NCI-H1694 treated with DMSO at 0.1 percent for 48 hours (cell line): Measurements from ENCODE around the gene PEX14.
"Not testable (repeated sequence)": the region's sequence is repeated elsewhere in the genome, so short reads cannot be mapped to it uniquely, and the experiment has no call there.

Source experiments
- DNase-seq: peaks from one replicate; lab custom pipeline; 2025; lab: John Stamatoyannopoulos, UW

The PEX14 gene, protein sequence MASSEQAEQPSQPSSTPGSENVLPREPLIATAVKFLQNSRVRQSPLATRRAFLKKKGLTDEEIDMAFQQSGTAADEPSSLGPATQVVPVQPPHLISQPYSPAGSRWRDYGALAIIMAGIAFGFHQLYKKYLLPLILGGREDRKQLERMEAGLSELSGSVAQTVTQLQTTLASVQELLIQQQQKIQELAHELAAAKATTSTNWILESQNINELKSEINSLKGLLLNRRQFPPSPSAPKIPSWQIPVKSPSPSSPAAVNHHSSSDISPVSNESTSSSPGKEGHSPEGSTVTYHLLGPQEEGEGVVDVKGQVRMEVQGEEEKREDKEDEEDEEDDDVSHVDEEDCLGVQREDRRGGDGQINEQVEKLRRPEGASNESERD

DNA sequence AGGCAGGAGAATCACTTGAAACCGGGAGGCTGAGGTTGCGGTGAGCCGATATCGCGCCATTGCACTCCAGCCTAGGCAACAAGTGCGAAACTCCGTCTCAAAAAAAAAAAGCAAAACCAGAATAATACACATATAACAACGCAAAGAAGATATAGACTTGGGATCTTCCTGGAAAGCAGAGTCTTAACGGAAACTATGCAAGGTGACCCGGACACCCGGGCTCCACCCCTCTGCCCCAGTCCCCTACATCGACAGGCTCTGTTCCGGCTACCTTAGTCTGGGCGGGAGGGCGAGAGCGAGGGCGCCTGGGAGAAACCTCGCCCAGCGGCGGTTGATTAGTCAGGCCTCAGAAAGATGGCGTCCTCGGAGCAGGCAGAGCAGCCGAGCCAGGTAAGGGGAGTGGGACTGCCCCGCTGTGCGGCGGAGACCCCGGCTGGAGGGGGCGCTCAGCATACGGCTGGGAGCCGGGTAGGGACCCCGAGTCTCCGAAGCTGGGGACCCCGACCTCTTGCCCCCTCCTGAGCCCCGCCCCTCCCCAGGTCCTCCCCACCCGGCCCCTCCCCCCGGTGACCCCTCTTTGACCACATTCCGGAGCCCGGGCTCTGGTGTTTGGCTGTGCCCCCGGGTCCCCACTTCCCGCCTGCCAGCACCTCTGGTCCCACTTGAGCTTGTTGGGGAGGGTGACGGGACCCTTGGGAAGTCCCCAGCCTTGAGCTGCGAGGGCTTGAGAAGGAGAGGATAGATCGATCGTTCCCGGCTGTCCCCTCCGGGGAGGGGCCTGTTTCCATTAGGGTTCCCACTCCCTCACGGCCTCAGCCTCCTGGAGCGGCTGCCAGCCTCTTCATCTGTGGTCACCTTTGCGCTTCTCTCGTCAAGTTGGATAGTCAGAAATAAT lies at the start of gene PEX14:
Gene PEX14, plus strand, starts transcription at position 338 of the 895 bp plus-strand sequence. Its CDS starts 17 bp downstream, at position 355.
- DNase-seq = peak; percentile 74

DNA sequence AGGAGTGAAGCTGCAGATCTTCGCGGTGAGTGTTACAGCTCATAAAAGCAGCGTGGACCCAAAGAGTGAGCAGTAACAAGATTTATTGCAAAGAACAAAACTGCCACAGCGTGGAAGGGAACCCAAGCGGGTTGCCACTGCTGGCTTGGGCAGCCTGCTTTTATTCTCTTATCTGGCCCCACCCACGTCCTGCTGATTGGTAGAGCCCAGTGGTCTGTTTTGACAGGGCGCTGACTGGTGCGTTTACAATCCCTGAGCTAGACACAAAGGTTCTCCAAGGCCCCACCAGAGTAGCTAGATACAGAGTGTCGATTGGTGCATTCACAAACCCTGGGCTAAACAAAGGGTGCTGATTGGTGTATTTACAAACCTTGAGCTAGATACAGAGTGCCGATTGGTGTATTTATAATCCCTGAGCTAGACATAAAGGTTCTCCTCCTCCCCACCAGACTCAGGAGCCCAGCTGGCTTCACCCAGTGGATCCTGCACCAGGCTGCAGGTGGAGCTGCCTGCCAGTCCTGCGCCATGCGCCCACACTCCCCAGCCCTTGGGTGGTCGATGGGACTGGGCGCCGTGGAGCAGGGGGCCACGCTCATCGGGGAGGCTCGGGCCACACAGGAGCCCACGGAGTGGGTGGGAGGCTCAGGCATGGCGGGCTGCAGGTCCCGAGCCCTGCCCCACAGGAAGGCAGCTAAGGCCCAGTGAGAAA lies 48.8 kb upstream of the PEX14 start:
- not testable (repeated sequence) for DNase-seq

DNA sequence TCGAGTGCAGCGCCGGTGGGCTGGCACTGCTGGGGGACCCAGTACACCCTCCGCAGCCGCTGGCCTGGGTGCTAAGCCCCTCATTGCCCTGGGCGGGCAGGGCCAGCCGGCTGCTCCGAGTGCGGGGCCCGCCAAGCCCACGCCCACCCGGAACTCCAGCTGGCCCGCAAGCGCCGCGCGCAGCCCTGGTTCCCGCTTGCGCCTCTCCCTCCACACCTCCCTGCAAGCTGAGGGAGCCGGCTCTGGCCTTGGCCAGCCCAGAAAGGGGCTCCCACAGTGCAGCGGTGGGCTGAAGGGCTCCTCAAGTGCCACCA lies 48.3 kb upstream of the PEX14 start:
- DNase-seq = not testable (repeated sequence)

DNA sequence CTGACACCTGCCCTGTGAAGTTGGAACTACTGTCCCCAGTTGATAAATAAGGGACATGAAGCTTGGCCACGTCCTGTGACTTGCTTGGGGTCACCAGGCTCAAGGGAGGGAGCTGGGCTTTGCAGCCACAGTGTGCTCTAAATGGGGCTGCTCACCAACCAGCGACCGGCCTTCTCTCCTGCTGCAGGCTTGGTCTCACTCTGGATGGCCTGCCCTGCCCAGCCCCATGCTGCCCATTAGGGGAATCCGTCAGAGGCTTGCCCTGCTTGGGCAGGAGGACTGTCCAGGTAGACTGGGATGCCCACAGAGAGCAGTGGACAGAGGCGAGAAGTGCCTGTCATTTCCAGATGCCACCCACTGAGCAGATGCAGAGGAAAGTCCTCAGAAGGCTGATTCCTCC lies 45.8 kb upstream of the PEX14 start:
- no peak for DNase-seq

DNA sequence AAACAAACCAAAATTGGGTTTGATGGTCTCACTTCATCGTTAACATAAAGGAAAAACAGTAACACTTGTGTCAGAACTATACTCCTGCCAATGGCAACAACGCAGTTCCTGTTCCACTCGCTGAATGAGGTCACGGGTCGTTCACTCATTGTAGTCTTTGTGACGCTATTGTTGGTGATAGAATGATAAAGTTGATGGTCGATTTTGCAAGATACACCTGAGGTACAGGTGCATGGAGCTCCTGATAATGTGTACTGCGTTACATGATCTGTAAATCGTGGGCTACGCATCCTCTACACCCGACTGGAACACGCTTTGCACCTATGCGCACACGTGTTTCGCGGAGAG lies 44.9 kb upstream of the PEX14 start:
- no peak for DNase-seq

DNA sequence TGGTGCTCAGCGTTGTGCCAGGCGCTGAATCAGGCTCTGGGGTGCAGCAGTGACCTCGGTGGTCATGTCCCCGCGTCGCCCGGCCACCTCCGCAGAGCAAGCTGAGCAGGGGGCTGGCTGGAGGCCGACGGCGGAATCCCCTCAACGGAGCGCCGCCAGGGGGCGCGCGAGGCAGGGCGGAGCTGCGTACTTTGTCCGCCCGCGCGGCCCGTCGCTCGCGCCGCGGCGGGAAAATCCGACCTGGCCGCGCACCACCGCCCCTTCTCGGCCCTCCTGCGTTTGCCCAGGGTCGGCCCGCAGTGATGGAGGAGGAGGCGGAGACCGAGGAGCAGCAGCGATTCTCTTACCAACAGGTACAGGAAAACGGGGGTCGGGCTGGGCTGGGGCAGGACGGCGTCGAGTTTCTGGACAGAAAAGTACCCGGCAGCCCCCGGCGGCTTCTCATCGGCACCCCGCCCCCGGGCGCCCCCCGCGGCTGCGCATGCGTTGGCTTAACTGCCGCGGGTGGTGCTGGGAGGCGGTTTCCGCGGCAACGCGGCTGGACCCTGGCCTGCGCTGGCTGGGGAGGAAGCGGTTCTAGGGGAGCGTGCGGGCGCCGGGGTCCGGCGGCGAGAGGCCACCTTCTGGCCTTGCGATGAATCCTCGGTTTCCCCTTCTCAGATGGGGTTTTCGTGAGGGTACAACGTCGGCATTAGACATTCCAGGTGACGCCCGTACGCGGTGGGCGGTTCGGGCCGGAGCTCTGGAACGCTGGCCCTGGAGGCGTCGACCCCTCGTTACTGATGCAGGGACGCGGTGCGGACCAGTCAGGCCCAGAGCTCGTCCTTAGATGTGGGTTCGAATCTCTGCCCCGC lies 44.3 kb upstream of the PEX14 start, which contains the start of gene CENPS:
Gene CENPS, plus strand, starts transcription at position 218 of the 854 bp plus-strand sequence. Its CDS starts 85 bp downstream, at position 303.
- DNase-seq = peak; percentile 61

DNA sequence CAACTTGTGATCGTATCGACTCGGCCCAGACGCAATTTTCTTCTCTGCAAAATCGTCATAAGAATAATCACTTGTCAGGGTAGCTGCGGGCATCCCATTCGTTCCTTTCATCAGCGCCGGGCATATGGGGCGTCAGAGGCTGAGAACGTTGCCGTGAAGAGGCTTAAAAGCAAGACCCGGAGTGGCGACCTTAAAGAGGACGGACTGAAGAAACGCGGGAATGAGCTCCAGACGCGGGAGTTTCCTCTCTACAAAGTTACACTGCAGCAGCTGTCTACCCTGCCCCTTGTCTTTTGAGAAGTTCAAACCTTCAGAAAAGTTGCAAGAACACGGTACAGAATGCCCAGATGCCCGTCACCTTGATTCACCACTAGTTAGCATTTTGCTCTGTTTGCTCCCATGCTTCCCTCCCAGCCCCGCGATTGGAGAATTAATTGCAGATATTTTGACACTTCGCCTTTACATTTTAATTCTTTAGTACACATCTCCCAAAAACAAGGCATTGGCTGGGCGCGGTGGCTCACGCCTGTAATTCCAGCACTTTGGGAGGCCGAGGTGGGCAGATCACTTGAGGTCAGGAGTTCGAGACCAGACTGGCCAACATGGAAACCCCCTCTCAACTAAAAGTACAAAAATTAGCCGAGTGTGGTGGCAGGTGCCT lies 43.5 kb upstream of the PEX14 start:
- no peak for DNase-seq

DNA sequence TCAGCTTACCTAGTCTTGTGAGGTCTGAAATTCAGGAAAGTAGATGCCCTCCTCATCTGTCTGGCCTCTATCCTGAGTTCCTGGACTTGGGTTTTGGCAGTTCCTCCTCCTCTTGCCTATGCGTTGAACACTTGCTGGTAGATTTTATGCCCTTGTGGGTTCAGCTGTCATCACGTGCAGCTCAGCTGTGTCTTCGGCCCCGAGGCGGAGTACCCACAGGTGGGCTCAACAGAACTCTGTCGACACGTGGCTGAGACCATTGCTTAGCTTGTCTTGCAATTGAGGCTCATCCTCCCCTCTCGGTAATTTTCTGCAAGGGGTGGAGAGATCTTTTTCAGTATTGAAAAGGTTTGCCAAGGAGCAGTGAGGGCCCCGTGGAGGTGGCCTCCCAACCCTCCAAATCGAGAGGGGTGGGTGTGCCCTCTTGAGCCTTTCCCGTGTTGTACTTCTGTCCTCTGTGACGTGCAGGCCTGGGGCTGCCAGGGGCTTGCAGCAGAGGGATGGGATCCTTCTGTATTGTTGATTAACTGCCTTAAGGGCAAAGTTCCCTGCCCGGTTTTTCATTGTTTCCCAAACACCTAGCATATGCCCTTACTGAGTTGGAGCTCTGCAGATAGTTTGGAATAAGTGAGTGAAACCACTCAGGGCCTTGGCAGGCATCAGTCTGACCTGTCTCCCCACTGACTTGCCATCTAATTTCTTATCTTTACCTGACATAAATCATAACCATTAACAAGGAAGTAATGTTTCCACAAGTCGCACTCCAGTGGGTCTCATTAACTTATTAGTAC lies 41.6 kb upstream of the PEX14 start:
- no peak for DNase-seq

DNA sequence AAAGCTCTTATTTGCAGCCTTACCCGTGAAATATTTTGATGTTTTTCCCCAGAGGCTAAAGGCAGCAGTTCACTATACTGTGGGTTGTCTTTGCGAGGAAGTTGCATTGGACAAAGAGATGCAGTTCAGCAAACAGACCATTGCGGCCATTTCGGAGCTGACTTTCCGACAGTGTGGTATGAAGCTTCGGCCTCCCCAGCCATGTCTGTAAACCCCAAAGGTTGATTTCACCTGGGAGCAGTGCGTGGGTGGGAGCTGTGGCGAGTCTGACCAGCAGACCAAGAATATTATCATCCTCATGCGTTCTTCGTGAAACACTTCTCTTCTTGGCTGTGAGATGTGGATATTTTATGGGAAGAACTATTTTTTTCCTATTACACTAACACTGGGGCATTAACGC lies 41.0 kb upstream of the PEX14 start:
- DNase-seq = no peak

DNA sequence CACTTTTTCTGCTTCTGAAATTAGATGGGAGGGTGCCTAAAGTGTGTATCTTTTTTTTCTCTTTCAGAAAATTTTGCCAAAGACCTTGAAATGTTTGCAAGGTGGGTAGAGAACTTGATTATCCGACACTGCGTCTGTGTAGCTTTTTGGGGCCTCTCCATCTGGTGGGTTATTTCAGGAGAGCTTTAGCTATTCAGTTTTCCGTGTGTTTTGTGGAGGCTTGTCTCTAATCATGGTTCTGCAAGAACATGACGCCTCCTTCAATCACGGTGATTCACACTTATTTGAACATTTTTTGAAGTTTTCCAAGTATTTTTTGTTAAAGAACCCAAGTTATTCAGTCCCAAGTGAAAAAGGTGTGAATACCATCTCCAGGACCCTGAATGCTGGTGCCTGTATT lies 40.2 kb upstream of the PEX14 start:
- DNase-seq = no peak

DNA sequence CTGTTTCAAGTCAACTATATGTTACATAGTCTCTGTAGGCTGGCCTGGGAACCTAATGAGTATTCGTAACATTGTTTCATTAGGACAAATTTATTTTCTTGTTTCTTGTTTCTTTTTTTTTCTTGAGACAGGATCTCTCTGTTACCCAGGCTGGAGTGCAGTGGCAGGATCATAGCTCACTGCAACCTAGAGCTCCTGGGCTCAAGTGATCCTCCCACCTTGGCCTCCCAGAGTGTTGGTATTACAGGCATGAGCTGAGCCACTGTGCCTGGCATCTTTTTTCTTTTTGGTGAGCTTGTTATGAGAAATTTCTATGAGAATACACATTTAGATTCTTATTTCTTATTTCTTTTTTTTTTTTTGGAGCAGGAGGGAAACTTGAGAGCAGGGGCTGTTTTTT lies 37.7 kb upstream of the PEX14 start:
- no peak for DNase-seq

DNA sequence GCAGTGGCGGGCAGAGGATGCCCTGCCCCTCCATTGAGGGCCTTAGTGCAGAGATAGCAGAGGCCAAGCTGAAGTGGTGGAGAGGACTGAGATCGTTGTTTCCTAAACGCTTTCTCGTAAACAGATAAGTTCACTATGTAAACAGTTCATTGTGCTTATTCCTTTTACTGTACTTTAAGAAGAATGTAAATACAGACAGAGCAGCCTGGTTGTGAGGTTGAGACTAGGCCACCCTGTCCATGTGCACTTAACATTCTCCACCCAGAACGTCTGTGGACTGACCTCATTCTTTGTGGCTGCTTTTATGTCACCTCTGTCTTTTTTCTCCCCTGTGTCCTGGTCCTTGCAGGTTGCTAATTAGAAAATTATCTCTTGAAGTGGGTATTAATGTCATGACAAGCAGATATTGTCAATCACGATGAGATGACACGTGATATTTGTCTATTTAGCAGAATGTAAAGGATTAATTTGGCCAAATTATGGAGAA lies 36.0 kb upstream of the PEX14 start:
- no peak for DNase-seq

DNA sequence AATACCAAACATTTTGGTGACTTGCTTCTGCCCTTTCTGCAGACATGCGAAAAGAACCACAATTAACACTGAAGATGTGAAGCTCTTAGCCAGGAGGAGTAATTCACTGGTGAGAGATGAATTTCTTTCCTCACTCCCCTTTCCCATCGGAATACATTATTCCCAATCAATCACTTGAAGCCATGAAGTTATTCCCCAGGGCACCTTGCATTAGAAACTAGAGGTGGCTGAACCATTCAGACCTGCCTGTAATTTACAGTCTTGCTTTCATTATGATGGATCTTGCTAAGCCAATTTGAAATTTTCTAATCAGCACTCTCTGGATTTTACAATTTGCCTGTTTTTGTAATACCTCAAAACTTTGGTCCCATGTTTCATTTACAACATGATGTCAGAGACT lies 34.4 kb upstream of the PEX14 start:
- DNase-seq = no peak

DNA sequence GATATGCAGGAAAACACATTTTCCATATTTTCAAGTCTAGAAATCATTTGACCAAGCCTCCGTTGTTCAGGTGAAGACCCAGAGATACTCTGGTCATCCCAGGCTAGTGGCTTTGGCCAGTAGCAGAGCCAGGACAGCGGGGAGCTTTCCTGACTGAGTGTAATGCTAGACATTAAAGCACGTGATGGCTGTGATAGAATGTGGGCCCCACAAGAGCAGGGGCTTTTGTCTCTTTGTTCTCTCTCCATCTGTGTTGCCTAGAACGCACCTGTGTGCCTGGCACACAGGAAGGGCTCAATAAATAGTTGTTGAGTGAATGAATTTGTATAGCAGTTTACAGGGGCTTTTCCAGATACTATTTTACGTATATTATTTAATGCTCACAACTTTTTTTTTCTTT lies 34.0 kb upstream of the PEX14 start:
- DNase-seq = no peak

DNA sequence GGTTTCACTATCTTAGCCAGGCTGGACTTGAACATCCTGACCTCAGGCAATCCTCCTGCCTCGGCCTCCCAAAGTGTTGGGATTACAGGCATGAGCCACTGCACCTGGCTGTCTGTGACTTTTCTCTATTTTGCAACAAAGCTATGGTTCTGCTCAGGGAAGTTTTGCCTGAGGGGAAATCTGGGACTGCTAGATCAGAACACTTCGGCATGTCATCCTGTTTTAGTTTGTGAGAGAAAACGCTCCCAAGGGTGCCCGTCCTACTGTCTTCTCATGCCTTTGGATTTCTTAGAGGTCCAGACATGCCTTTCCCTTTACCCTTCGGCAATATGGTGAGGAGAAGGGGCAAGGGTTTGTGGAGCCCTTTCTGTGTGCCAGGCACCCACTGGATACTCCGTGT lies 30.5 kb upstream of the PEX14 start:
- no peak for DNase-seq

DNA sequence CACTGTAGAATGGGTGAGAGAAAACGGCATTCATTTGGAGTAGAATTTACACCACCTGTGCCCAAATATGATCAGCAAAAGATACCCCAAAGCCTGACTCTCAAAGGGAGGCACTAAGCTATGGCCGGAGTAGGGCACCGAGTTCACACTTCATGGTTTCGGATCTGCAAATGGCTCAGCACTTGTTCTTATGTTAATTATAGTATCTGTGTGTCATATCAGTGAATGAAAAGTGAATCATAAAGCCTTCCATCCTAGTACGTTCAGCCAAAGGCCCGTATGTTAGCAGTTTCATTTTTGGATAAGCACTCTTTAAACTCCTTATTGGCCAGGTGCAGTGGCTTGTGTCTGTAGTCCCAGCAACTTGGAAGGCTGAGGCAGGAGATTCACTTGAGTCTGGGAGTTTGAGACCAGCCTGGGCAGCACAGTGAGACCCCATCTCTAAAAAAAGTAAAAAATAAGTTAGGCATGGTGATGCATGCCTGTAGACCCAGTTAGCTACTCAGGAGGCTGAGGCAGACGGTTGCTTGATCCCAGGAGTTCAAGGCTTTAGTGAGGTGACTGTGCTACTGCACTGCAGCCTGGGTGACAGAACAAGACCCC lies 29.9 kb upstream of the PEX14 start:
- DNase-seq = no peak

DNA sequence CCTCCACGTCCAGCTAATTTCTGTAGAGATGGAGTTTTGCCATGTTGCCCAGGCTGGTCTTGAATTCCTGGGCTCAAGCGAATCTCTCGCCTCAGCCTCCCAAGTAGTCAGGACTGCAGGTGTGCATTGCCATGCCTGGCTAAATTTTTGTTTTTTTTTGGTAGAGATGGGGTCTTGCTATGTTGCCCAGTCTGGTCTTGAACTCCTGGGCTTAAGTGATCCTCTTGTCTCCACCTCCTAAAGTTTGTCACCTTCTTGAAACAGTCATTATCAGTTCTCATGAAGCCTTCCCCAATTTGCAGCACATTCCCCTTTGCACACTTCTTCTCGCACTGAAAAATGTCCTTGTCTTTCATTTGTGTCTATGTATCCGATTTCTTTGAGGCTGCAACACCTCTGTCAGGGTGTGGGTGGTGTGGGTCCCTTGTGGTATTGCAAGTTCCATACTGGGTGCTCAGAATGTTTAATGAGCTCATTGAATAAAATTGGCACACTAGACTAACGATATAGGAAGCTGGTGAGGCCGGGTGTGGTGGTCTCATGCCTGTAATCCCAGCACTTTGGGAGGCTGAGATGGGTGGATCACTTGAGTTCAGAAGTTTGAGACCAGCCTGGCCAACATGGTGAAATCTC lies 27.8 kb upstream of the PEX14 start:
- DNase-seq = no peak

DNA sequence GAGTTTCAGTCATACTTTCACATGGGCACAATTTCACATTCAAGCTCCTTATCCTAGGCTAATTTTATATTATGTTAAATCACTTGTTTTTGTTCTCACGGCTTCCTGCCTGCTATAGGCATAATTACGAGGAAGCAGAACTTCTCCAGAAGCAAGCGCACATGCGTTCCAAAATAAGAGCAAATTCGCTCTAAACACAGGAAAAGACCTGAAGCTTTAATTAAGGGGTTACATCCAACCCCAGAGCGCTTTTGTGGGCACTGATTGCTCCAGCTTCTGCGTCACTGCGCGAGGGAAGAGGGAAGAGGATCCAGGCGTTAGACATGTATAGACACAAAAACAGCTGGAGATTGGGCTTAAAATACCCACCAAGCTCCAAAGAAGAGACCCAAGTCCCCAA lies 25.0 kb upstream of the PEX14 start, which contains the start of gene CORT:
Gene CORT, plus strand, starts transcription at position 281 of the 400 bp plus-strand sequence. CDS start 193 bp downstream, outside the sequence.
- DNase-seq = no peak

DNA sequence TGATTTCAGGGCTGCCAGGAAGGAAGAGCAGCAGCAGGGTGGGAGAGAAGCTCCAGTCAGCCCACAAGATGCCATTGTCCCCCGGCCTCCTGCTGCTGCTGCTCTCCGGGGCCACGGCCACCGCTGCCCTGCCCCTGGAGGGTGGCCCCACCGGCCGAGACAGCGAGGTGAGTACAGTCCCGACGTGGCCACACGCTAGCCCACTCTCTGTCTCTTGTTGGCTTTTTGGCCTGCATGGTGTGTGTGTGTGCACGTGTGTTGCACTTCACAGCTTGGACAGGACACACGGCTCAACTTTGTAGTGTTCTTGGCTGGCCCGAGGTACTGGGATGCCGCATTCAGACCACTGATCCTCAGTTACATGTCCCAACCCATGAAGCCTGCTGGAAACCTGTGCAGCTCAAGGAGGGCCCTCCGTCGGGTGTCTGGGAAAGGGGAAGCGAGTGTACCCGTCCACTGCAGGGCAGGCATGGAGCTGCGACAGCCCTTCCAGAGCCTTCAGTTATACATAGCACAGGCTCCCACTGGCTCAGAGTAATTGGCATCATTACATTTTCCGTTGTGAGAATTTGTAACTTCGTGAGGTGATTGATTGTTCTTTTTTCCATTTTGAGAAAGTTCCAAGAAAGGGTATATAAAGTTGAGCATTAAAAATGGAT lies 24.5 kb upstream of the PEX14 start:
- DNase-seq = no peak
